ENCODE results near the gene TJP1. TPM values are rescaled to one million over a fixed set of nuclear protein-coding genes. Genes with fewer than 3 reads are reported as not detected.
"Not testable (repeated sequence)": the region's sequence is repeated elsewhere in the genome, so short reads cannot be mapped to it uniquely, and the experiment has no call there.

Gene TJP1
- total and polyA plus RNA-seq, 5 donors = 36.6 to 131 (median 120) TPM

- intact Hi-C loops (cut with DNase I) = loop anchor here in 1 of 4 donors (10.0 kb wide), 1 partner anchor 53 kb away; no protein-coding TSS in a partner anchor
- no peaks in the 10 kb centered on the region for H3K9me3 ChIP-seq (ENCODE audit: control insufficient read depth, low read length)
- no peaks in the 10 kb centered on the region for H3K27me3 ChIP-seq (ENCODE audit: control insufficient read depth, insufficient read depth)
- 72% methylated on average over 10 of the region's 10 CpGs for WGBS
- peaks cover 4% of the 10 kb centered on the region for H3K4me1 ChIP-seq (ENCODE audit: control insufficient read depth, insufficient read depth, low read length)
- peak overlapping the region; percentile 16 for H3K4me3 ChIP-seq (ENCODE audit: low read length)
- DNase-seq (no peak), ATAC-seq (no peak)
- no peak overlapping the region for H3K27ac ChIP-seq (ENCODE audit: low read length)
Observed at GRCh38 chr15:29818141-29818540, 4.1 kb downstream of the TJP1 start.

GRCh38 chr15:29817455-29817854, 4.8 kb downstream of the TJP1 start:
- not testable (repeated sequence) for H3K4me3 ChIP-seq (ENCODE audit: low read length); H3K4me1 ChIP-seq (ENCODE audit: control insufficient read depth, insufficient read depth, low read length); DNase-seq; H3K27ac ChIP-seq (ENCODE audit: low read length); ATAC-seq; H3K27me3 ChIP-seq (ENCODE audit: control insufficient read depth, insufficient read depth); H3K9me3 ChIP-seq (ENCODE audit: control insufficient read depth, low read length)
- 93% methylated on average over 3 of the region's 3 CpGs for WGBS
- intact Hi-C loops (cut with DNase I) = loop anchor here in 1 of 4 donors (10.0 kb wide), 1 partner anchor 53 kb away; no protein-coding TSS in a partner anchor

GRCh38 chr15:29815000-29815710, 7.1 kb downstream of the TJP1 start:
- Histone ChIP-seq H3K27me3 (ENCODE audit: control insufficient read depth, insufficient read depth) (no peaks in the 10 kb centered on the region), H3K4me1 (ENCODE audit: control insufficient read depth, insufficient read depth, low read length) (peaks cover 2% of the 10 kb centered on the region), H3K4me3 (ENCODE audit: low read length) (no peak overlapping the region), H3K9me3 (ENCODE audit: control insufficient read depth, low read length) (no peaks in the 10 kb centered on the region), H3K27ac (ENCODE audit: low read length) (no peak overlapping the region)
- ATAC-seq = peak; percentile 70 to 76
- intact Hi-C loops (cut with DNase I) = loop anchor here in 1 of 4 donors (10.0 kb wide), 1 partner anchor 50 kb away; no protein-coding TSS in a partner anchor
- DNase-seq = no peak
- WGBS = 36% methylated on average over 3 of the region's 3 CpGs

GRCh38 chr15:29813009-29813408, 9.3 kb downstream of the TJP1 start:
- Histone ChIP-seq H3K4me1 (ENCODE audit: control insufficient read depth, insufficient read depth, low read length) (peaks cover 2% of the 10 kb centered on the region), H3K9me3 (ENCODE audit: control insufficient read depth, low read length) (no peaks in the 10 kb centered on the region), H3K4me3 (ENCODE audit: low read length) (no peak overlapping the region), H3K27ac (ENCODE audit: low read length) (no peak overlapping the region), H3K27me3 (ENCODE audit: control insufficient read depth, insufficient read depth) (no peaks in the 10 kb centered on the region)
- intact Hi-C loops (cut with DNase I) = loop anchor here in 1 of 4 donors (10.0 kb wide), 1 partner anchor 48 kb away; no protein-coding TSS in a partner anchor
- ATAC-seq (no peak), DNase-seq (no peak)

GRCh38 chr15:29812384-29812694, 9.9 kb downstream of the TJP1 start:
- Histone ChIP-seq H3K9me3 (ENCODE audit: control insufficient read depth, low read length) (no peaks in the 10 kb centered on the region), H3K4me1 (ENCODE audit: control insufficient read depth, insufficient read depth, low read length) (peaks cover 2% of the 10 kb centered on the region), H3K27me3 (ENCODE audit: control insufficient read depth, insufficient read depth) (no peaks in the 10 kb centered on the region), H3K4me3 (ENCODE audit: low read length) (no peak overlapping the region), H3K27ac (ENCODE audit: low read length) (no peak overlapping the region)
- no peak for DNase-seq
- 36% methylated on average over 2 of the region's 2 CpGs for WGBS
- ATAC-seq = peak in 1 of 2 donors; percentile 69
- intact Hi-C loops (cut with DNase I) = loop anchor here in 1 of 4 donors (10.0 kb wide), 1 partner anchor 48 kb away; no protein-coding TSS in a partner anchor

- Histone ChIP-seq H3K4me3 (ENCODE audit: low read length) (no peak overlapping the region), H3K4me1 (ENCODE audit: control insufficient read depth, insufficient read depth, low read length) (peaks cover 2% of the 10 kb centered on the region), H3K27me3 (ENCODE audit: control insufficient read depth, insufficient read depth) (no peaks in the 10 kb centered on the region), H3K27ac (ENCODE audit: low read length) (no peak overlapping the region), H3K9me3 (ENCODE audit: control insufficient read depth, low read length) (no peaks in the 10 kb centered on the region)
- intact Hi-C loops (cut with DNase I) = loop anchor here in 2 of 4 donors (1.0 to 10.0 kb wide), 2 partner anchors 30 to 47 kb away; no protein-coding TSS in a partner anchor
- ATAC-seq = no peak
- WGBS = 50% methylated on average over 2 of the region's 2 CpGs
- no peak for DNase-seq
Observed at GRCh38 chr15:29811691-29812383, 10.4 kb downstream of the TJP1 start.

- WGBS = 53% methylated on average over 4 of the region's 4 CpGs
- no peak for DNase-seq
- H3K4me1 ChIP-seq (ENCODE audit: control insufficient read depth, insufficient read depth, low read length) = peaks cover 1% of the 10 kb centered on the region
- no peaks in the 10 kb centered on the region for H3K9me3 ChIP-seq (ENCODE audit: control insufficient read depth, low read length)
- H3K27ac ChIP-seq (ENCODE audit: low read length) = no peak overlapping the region
- H3K4me3 ChIP-seq (ENCODE audit: low read length) = no peak overlapping the region
- ATAC-seq = no peak
- intact Hi-C loops (cut with DNase I) = no loop called here
- no peaks in the 10 kb centered on the region for H3K27me3 ChIP-seq (ENCODE audit: control insufficient read depth, insufficient read depth)
Observed at GRCh38 chr15:29805708-29806104, 16.6 kb downstream of the TJP1 start.

- H3K27me3 ChIP-seq (ENCODE audit: control insufficient read depth, insufficient read depth) = no peaks in the 10 kb centered on the region
- ATAC-seq = peak; percentile 93
- peaks cover 1% of the 10 kb centered on the region for H3K4me1 ChIP-seq (ENCODE audit: control insufficient read depth, insufficient read depth, low read length)
- H3K27ac ChIP-seq (ENCODE audit: low read length) = no peak overlapping the region
- 19% methylated on average over 1 of the region's 1 CpG for WGBS
- intact Hi-C loops (cut with DNase I) = no loop called here
- no peaks in the 10 kb centered on the region for H3K9me3 ChIP-seq (ENCODE audit: control insufficient read depth, low read length)
- no peak overlapping the region for H3K4me3 ChIP-seq (ENCODE audit: low read length)
- DNase-seq = peak in 2 of 3 donors; percentile 22 to 36
Observed at GRCh38 chr15:29805043-29805707, 17.1 kb downstream of the TJP1 start.

GRCh38 chr15:29802411-29802810, 19.9 kb downstream of the TJP1 start:
- H3K27ac ChIP-seq (ENCODE audit: low read length) = no peak overlapping the region
- no peak for ATAC-seq
- WGBS = 25% methylated on average over 1 of the region's 1 CpG
- intact Hi-C loops (cut with DNase I) = no loop called here
- H3K9me3 ChIP-seq (ENCODE audit: control insufficient read depth, low read length) = no peaks in the 10 kb centered on the region
- no peak for DNase-seq
- H3K27me3 ChIP-seq (ENCODE audit: control insufficient read depth, insufficient read depth) = no peaks in the 10 kb centered on the region
- no peak overlapping the region for H3K4me3 ChIP-seq (ENCODE audit: low read length)
- peaks cover 1% of the 10 kb centered on the region for H3K4me1 ChIP-seq (ENCODE audit: control insufficient read depth, insufficient read depth, low read length)

GRCh38 chr15:29800491-29801366, 21.5 kb downstream of the TJP1 start:
- Histone ChIP-seq H3K9me3 (ENCODE audit: control insufficient read depth, low read length) (no peaks in the 10 kb centered on the region), H3K27ac (ENCODE audit: low read length) (no peak overlapping the region), H3K4me1 (ENCODE audit: control insufficient read depth, insufficient read depth, low read length) (no peaks in the 10 kb centered on the region), H3K27me3 (ENCODE audit: control insufficient read depth, insufficient read depth) (no peaks in the 10 kb centered on the region), H3K4me3 (ENCODE audit: low read length) (peak overlapping the region; percentile 48)
- 38% methylated on average over 7 of the region's 7 CpGs for WGBS
- ATAC-seq (no peak), DNase-seq (no peak)
- intact Hi-C loops (cut with DNase I) = no loop called here

Measured in right cardiac atrium (tissue), 5 donors.